HFF-Myc (cell line): Measurements from ENCODE around the gene RAB27A.

Experiments used
- DNase-seq: peaks from one replicate; pipeline ENCODE4 v3.0.0-alpha.2; 2011; ENCODE audit warnings: low read depth; ENCODE audit errors: extremely low read depth
- H3K4me3 ChIP-seq: replicated peaks from 2 replicates; pipeline ENCODE4 v1.5.1; 2011; ENCODE audit warnings: low read depth, mild to moderate bottlenecking, control low read depth, low read length
- CTCF ChIP-seq: IDR thresholded peaks from 2 replicates; pipeline ENCODE4 v1.5.1; 2012; ENCODE audit warnings: mild to moderate bottlenecking, low read depth, low read length, control low read depth; ENCODE audit errors: missing control alignments

Gene RAB27A

GRCh38 chr15:55270291-55270690 lies 19.3 kb downstream of the RAB27A start:
- no peak overlapping the region for H3K4me3 ChIP-seq
- no peak for TF ChIP-seq CTCF
- DNase-seq = no peak

DNA sequence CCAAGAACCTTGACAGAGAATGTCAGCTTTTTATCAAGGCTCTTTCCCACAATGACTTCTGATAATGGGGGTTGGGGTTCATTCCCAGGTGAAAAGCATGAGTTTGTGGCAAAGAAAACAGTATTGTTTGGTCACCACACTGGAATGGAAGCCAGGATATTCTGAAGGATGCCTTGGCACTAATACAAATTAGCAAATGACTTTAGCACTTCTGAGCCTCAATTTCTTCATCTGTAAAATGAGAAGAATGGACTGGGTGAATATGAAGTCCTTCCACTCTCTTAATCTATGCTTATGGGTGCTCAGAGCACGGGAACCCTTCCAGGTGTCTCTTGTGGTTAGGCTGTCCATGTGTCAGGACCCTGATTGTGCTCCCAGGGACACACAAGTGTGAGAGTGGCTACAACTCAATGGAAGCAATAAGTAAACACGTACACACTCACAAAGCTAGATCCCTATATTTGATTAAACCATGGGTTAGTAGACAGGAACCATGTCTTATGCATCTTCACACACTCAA lies 21.4 kb downstream of the RAB27A start:
- no peak for DNase-seq
- no peak for TF ChIP-seq CTCF
- no peak overlapping the region for H3K4me3 ChIP-seq

GRCh38 chr15:55267401-55268175 lies 22.0 kb downstream of the RAB27A start:
- no peak for DNase-seq
- H3K4me3 ChIP-seq = no peak overlapping the region
- no peak for TF ChIP-seq CTCF

DNA sequence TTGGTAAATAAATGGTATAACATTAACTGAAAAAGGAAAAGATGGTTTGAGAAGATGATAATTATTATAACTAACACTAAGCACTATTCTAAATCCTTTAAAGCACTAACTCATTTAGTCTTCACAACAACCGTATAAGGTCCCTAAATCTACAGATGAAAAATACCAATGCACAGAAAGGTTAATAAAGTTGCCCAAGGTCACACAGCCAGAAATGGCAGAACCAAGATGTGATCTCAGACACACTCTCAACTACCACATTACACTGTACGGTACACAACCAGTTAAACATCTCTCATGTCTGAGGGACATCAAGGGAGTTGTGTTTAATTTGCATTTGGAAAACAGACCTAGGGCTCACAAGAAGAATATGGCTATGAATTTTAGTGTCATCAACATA lies 23.1 kb downstream of the RAB27A start:
- DNase-seq = no peak
- no peak for TF ChIP-seq CTCF
- H3K4me3 ChIP-seq = no peak overlapping the region

DNA sequence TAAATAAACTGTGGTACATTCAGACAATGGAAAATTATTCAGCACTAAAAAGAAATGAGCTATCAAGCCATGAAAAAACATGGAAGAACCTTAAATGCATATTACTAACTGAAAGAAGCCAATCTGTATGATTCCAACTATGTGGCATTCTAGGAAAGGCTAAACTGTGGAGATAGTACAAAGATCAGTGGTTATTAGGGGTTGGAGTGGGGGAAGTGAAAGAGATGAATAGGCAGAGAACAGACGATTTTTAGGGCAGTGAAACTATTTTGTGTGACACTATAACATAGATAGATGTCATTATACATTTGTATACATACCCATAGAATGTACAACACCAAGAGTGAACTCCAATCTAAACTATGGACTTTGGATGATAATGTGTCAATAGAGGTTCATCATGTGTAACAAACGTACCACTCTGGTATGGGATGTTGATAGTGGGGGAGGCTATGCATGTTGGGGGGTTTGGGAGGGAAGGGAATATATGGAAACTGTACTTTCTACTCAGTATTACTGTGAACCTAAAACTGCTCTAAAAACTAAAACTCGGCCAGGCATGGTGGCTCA lies 29.0 kb downstream of the RAB27A start:
- TF ChIP-seq CTCF = no peak
- DNase-seq = no peak
- H3K4me3 ChIP-seq = no peak overlapping the region

DNA sequence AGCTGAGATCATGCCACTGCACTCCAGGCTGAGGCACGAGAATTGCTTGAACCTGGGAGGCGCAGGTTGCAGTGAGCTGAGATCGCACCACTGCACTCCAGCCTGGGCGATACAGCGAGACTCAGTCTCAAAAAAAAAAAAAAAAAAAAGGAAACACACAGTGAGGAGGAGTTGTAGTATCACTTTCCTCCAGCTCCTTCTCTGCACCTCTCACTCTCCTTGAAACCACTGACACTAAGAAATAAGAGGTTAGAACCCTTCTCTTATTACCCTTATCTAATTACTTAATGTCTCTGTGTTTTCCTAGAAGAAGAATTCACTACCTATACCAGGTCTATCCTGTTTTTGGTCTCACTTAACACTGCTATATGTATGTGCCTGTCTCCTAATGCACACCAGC lies 31.7 kb downstream of the RAB27A start:
- no peak for DNase-seq
- no peak for TF ChIP-seq CTCF

More for the DNA sequence above, 31.7 kb downstream of the RAB27A start:
- H3K4me3 ChIP-seq = no peak overlapping the region
